RCC 7860 (cell line): ENCODE measurements around the gene SLC35F1.
"Not testable (repeated sequence)": the region's sequence is repeated elsewhere in the genome, so short reads cannot be mapped to it uniquely, and the experiment has no call there.

ENCODE experiments used
- DNase-seq: peaks from one replicate; pipeline ENCODE4 v3.0.0-alpha.2; 2015; ENCODE audit warnings: low spot score
- FAIRE-seq: peaks from 2 replicates; lab custom pipeline; 2012; peaks lifted over from hg19 to GRCh38; lab: Jason Lieb, UNC

Gene SLC35F1

GRCh38 chr6:117986396-117986795 is 79.3 kb downstream of the SLC35F1 start:
- DNase-seq (no peak), FAIRE-seq (no peak)

GRCh38 chr6:117989086-117989485 is 82.0 kb downstream of the SLC35F1 start:
- FAIRE-seq: no peak
- no peak for DNase-seq

- DNase-seq: no peak
- no peak for FAIRE-seq
Observed at GRCh38 chr6:117990151-117990550, 83.1 kb downstream of the SLC35F1 start.

GRCh38 chr6:117992856-117993255 is 85.8 kb downstream of the SLC35F1 start:
- FAIRE-seq: no peak
- DNase-seq: no peak

GRCh38 chr6:118012944-118013343 is 105.9 kb downstream of the SLC35F1 start:
- no peak for FAIRE-seq

GRCh38 chr6:118016532-118016931 is 109.5 kb downstream of the SLC35F1 start:
- FAIRE-seq (no peak), DNase-seq (no peak)

More at GRCh38 chr6:118012944-118013343, 105.9 kb downstream of the SLC35F1 start:
- no peak for DNase-seq

- DNase-seq (no peak), FAIRE-seq (no peak)
Observed at GRCh38 chr6:118017301-118017848, 110.3 kb downstream of the SLC35F1 start.

- FAIRE-seq (no peak), DNase-seq (no peak)
Observed at GRCh38 chr6:118023771-118024170, 116.7 kb downstream of the SLC35F1 start.

GRCh38 chr6:118029967-118030366 is 122.9 kb downstream of the SLC35F1 start:
- FAIRE-seq (no peak), DNase-seq (no peak)

GRCh38 chr6:118037479-118037878 is 130.4 kb downstream of the SLC35F1 start:
- DNase-seq, FAIRE-seq: not testable (repeated sequence)

- no peak for DNase-seq
- FAIRE-seq: no peak
Observed at GRCh38 chr6:118042855-118043254, 135.8 kb downstream of the SLC35F1 start.

- no peak for FAIRE-seq
- no peak for DNase-seq
Observed at GRCh38 chr6:118044275-118044674, 137.2 kb downstream of the SLC35F1 start.

- no peak for FAIRE-seq
- DNase-seq: no peak
Observed at GRCh38 chr6:118054082-118054481, 147.0 kb downstream of the SLC35F1 start.

- DNase-seq: no peak
- FAIRE-seq: no peak
Observed at GRCh38 chr6:118061666-118062065, 154.6 kb downstream of the SLC35F1 start.

GRCh38 chr6:118080547-118080946 is 173.5 kb downstream of the SLC35F1 start:
- FAIRE-seq (no peak), DNase-seq (no peak)

GRCh38 chr6:118083711-118084110 is 176.6 kb downstream of the SLC35F1 start:
- FAIRE-seq (no peak), DNase-seq (no peak)

GRCh38 chr6:118085665-118086064 is 178.6 kb downstream of the SLC35F1 start:
- FAIRE-seq: no peak

GRCh38 chr6:118086159-118086558 is 179.1 kb downstream of the SLC35F1 start:
- FAIRE-seq (no peak), DNase-seq (no peak)

More at GRCh38 chr6:118085665-118086064, 178.6 kb downstream of the SLC35F1 start:
- no peak for DNase-seq

GRCh38 chr6:118092086-118092485 is 185.0 kb downstream of the SLC35F1 start:
- FAIRE-seq (no peak), DNase-seq (no peak)

- DNase-seq (no peak), FAIRE-seq (no peak)
Observed at GRCh38 chr6:118097576-118097975, 190.5 kb downstream of the SLC35F1 start.

- no peak for FAIRE-seq
- DNase-seq: peak; percentile 29
Observed at GRCh38 chr6:118100717-118101116, 193.7 kb downstream of the SLC35F1 start.

GRCh38 chr6:118101220-118101619 is 194.2 kb downstream of the SLC35F1 start:
- FAIRE-seq (no peak), DNase-seq (no peak)

- no peak for FAIRE-seq
- DNase-seq: no peak
Observed at GRCh38 chr6:118101831-118102345, 194.8 kb downstream of the SLC35F1 start.
